ENCODE data around the gene WNT7B.

DNA sequence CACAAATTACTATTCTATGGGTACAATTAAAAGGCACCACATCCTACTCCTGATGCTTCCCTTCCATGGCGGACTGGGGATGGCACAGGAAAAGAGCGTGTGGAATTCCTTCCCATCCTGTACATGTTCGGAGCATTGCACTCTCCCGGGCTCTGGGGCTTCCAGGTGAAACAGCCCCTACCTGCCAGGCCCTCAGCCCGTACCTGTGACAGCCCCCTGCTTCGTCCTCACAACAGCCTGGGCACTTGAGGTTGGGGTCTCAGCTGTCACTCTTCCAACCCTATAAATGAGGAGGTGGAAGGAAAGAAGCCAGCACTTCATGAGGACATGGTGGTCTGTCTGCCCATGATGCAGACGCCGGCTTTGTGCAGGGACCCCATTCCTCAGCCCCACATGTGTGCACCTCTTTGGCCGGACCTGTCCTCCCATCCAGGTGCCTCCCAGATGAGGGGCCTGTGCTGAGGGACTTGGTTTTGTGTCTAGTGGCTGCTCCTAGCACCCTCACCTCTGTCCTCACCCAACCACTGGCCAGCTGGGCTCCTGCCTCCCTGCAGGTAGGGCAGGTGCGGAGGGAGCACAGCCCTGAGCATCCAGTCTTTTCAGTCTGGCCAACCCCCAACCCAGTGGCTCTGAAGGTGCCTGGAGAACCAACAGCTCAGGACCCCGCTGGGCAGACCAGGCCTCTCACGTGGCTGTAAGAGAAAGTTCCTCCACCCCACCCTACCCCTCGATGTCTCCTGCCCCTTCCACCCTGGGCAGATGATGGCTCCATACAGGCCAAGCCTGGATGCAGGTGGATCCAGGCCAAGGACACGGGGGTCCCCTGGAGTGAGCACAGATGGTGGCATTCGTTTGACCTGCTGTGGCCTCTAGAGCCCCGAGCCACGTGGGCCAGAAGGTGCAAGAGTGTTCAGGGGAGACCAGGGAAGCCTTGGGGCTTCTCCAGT, 23.4 kb upstream of the WNT7B start:
- TF ChIP-seq, protein P1, sequence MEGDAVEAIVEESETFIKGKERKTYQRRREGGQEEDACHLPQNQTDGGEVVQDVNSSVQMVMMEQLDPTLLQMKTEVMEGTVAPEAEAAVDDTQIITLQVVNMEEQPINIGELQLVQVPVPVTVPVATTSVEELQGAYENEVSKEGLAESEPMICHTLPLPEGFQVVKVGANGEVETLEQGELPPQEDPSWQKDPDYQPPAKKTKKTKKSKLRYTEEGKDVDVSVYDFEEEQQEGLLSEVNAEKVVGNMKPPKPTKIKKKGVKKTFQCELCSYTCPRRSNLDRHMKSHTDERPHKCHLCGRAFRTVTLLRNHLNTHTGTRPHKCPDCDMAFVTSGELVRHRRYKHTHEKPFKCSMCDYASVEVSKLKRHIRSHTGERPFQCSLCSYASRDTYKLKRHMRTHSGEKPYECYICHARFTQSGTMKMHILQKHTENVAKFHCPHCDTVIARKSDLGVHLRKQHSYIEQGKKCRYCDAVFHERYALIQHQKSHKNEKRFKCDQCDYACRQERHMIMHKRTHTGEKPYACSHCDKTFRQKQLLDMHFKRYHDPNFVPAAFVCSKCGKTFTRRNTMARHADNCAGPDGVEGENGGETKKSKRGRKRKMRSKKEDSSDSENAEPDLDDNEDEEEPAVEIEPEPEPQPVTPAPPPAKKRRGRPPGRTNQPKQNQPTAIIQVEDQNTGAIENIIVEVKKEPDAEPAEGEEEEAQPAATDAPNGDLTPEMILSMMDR (IDR thresholded peaks at IDR 0.05): no peak
- TF ChIP-seq POLR2AphosphoS5 (IDR thresholded peaks at IDR 0.05) (no peak), POLR2A (IDR thresholded peaks at IDR 0.05) (no peak)
